Tibial nerve (tissue), 4 donors: ENCODE data around the gene ATG5. TPM values are rescaled to one million over a fixed set of nuclear protein-coding genes. Genes with fewer than 3 reads are reported as not detected.

Source experiments
- DNase-seq, 2 donors: peaks; one replicate each; pipeline ENCODE4 v3.0.0-alpha.2; 2019; ENCODE audit warnings: low spot score in 2 of 2
- H3K27ac ChIP-seq, 4 donors: fragments of 200-600 bp; sonication (generic) in 3 of 4; one replicate each; pipeline ENCODE4 v1.5.1; 2017 to 2019; ENCODE audit warnings: mild to moderate bottlenecking in 1 of 4
- H3K27me3 ChIP-seq, 2 donors: fragments of 200-600 bp; sonication (generic) in 1 of 2; one replicate each; pipeline versions ENCODE4 v1.5.1 to v1.6.0; 2017 to 2019
- H3K36me3 ChIP-seq, 3 donors: fragments of 200-600 bp; sonication (generic); one replicate each; pipeline ENCODE4 v1.5.1; 2018 to 2019
- H3K4me1 ChIP-seq, 4 donors: fragments of 200-600 bp; sonication (generic) in 3 of 4; one replicate each; pipeline ENCODE4 v1.5.1; 2017 to 2019
- H3K4me3 ChIP-seq, 4 donors: fragments of 200-600 bp; sonication (generic) in 3 of 4; one replicate each; pipeline ENCODE4 v1.5.1; 2017 to 2019; ENCODE audit warnings: mild to moderate bottlenecking in 1 of 4, moderate library complexity in 1 of 4
- H3K9me3 ChIP-seq, 4 donors: fragments of 200-600 bp; sonication (generic) in 3 of 4; one replicate each; pipeline ENCODE4 v1.5.1; 2017 to 2019
- EP300 ChIP-seq, 2 donors: sonication (generic); formaldehyde crosslinking; IDR thresholded peaks; one replicate each; pipeline ENCODE4 v1.6.1; 2017; ENCODE audit warnings: antibody characterized with exemption in 2 of 2, mild to moderate bottlenecking in 1 of 2
- POLR2A ChIP-seq, 2 donors: fragments of 450-650 bp; IDR thresholded peaks; one replicate each; pipeline ENCODE4 v1.6.1; 2017; ENCODE audit warnings: antibody characterized with exemption in 2 of 2, mild to moderate bottlenecking in 2 of 2, moderate library complexity in 2 of 2
- WGBS, 2 donors: methylation state at CpG; one replicate each; pipeline ENCODE4 v1.1.5; 2018; 5-methylcytosine and 5-hydroxymethylcytosine counted together
- total RNA-seq, 4 donors: library from RNA; depleted of rRNA; stranded (reverse); fragments of >200 nt; gene quantifications; one replicate each; pipeline ENCODE4 v1.1.0, GENCODE V29; 2016
- TF ChIP-seq, protein P1 (sequence below), 5 experiments: fragments of 200-600 bp in 3 of 5; fragments of 450-650 bp in 2 of 5; sonication (generic) in 3 of 5; IDR thresholded peaks; one replicate each; pipeline ENCODE4 v1.5.1; 2016 to 2019; ENCODE audit warnings: antibody characterized with exemption in 5 of 5, mild to moderate bottlenecking in 3 of 5, moderate library complexity in 2 of 5

ATG5 gene
- total RNA-seq, 4 donors from 2014 or later = 25.5 to 39.1 (median 35.7) TPM

DNA sequence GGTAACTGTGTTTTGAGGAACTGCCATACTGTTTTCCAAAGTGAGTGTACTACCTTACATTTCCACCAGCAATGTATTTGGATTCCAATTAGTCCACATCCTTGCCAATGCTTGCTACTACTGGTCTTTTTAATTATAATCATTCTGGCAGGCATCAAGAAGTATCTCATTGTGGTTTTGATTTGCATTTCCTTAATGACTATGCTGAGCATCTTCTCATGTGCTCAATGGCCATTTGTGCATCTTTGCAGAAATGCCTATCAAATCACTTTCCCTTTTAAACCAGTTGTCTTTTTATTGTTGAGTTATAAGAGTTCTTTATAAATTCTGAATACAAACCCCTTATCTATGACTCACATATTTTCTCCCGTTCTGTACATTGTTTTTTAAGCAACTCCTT is 75.9 kb downstream of the ATG5 start:
- TF ChIP-seq, protein P1, sequence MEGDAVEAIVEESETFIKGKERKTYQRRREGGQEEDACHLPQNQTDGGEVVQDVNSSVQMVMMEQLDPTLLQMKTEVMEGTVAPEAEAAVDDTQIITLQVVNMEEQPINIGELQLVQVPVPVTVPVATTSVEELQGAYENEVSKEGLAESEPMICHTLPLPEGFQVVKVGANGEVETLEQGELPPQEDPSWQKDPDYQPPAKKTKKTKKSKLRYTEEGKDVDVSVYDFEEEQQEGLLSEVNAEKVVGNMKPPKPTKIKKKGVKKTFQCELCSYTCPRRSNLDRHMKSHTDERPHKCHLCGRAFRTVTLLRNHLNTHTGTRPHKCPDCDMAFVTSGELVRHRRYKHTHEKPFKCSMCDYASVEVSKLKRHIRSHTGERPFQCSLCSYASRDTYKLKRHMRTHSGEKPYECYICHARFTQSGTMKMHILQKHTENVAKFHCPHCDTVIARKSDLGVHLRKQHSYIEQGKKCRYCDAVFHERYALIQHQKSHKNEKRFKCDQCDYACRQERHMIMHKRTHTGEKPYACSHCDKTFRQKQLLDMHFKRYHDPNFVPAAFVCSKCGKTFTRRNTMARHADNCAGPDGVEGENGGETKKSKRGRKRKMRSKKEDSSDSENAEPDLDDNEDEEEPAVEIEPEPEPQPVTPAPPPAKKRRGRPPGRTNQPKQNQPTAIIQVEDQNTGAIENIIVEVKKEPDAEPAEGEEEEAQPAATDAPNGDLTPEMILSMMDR (IDR thresholded peaks at IDR 0.05) = no peak
- TF ChIP-seq POLR2A (IDR thresholded peaks at IDR 0.05) (no peak), EP300 (IDR thresholded peaks at IDR 0.05) (no peak)
- H3K27ac ChIP-seq = no peak overlapping the region
- no peaks in the 10 kb centered on the region for H3K27me3 ChIP-seq
- no peak for DNase-seq
- no peak overlapping the region for H3K4me3 ChIP-seq
- WGBS, 2 donors = 76 to 80% methylated on average over 1 of the region's 1 CpG
- H3K9me3 ChIP-seq = no peaks in the 10 kb centered on the region
- peaks cover 0 to 20% (median 4%) of the 10 kb centered on the region in 4 donors for H3K4me1 ChIP-seq
- peaks cover 0 to 12% (median 0%) of the 10 kb centered on the region in 3 donors for H3K36me3 ChIP-seq

DNA sequence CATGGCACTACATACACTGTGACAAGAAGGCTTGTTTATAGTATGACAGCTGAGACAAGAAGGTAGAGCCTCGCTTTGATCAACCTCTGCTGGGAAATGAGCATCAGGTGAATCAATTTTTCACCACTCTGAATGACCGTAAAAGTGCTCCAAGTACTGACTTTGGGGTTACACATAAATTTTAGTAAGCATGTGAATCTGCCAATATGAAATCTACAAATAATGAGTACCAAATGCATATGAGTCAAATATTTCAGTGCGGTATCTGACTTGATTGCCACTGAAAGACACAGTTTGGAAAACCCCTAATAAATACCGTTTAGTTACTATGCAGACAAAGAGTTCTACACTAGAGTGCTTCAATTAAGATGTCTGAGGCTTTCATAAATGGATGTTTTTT is 77.8 kb downstream of the ATG5 start:
- no peak overlapping the region for H3K27ac ChIP-seq
- 84 to 88% methylated on average over 4 of the region's 4 CpGs for WGBS, 2 donors
- H3K4me1 ChIP-seq = peaks cover 0 to 3% (median 0%) of the 10 kb centered on the region in 4 donors
- peaks cover 0 to 12% (median 0%) of the 10 kb centered on the region in 3 donors for H3K36me3 ChIP-seq
- TF ChIP-seq, protein P1 (IDR thresholded peaks at IDR 0.05) = no peak
- TF ChIP-seq EP300 (IDR thresholded peaks at IDR 0.05) (no peak), POLR2A (IDR thresholded peaks at IDR 0.05) (no peak)
- no peaks in the 10 kb centered on the region for H3K27me3 ChIP-seq
- H3K4me3 ChIP-seq = no peak overlapping the region
- no peak for DNase-seq
- H3K9me3 ChIP-seq = no peaks in the 10 kb centered on the region

DNA sequence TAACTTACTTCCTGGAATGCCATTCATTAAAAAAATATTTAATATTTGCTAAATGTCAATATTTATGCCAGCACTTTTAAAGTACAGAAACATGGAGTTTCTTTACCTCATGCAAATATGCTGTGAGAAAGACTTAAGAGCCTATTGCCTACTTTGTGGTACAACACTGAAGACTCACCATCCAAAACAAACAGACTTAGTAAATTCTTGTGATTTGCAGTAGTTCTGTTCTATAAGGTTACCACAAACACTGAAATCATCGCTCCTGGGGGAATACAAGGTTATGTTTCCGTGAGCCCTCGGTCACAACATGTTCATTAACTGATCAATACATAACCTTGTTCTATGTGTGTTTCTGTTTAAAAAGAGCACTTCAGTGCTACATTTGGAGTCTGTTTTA is 78.3 kb downstream of the ATG5 start:
- TF ChIP-seq EP300 (IDR thresholded peaks at IDR 0.05) (no peak), POLR2A (IDR thresholded peaks at IDR 0.05) (no peak)
- TF ChIP-seq, protein P1 (IDR thresholded peaks at IDR 0.05) = no peak
- H3K9me3 ChIP-seq = no peaks in the 10 kb centered on the region

DNA sequence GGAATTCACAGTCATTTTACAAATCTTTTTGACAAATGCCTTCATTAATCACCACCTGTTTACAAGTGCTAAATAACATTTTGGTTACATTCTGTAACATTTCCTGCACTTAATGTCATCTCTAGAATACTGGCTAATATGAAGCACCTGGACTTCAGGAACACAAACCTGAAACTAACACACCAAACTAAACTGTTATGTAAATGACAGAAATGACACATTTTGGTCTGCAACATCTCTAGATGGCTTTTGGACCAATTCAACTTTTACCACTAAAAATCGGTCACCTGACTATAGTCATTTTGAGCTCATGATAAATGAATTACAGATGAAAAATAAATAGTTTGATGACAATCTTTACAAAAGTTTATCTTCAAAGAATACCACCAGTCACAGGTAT is 80.6 kb downstream of the ATG5 start:
- WGBS, 2 donors = 94 to 95% methylated on average over 1 of the region's 1 CpG
- DNase-seq = no peak
- H3K27ac ChIP-seq = no peak overlapping the region

More for the DNA sequence above, 78.3 kb downstream of the ATG5 start:
- H3K36me3 ChIP-seq = peaks cover 0 to 12% (median 0%) of the 10 kb centered on the region in 3 donors
- DNase-seq = no peak
- no peak overlapping the region for H3K27ac ChIP-seq
- H3K4me1 ChIP-seq = no peaks in the 10 kb centered on the region
- no peak overlapping the region for H3K4me3 ChIP-seq
- whole genome bisulfite sequencing, 2 donors = 78 to 86% methylated on average over 3 of the region's 3 CpGs
- no peaks in the 10 kb centered on the region for H3K27me3 ChIP-seq

DNA sequence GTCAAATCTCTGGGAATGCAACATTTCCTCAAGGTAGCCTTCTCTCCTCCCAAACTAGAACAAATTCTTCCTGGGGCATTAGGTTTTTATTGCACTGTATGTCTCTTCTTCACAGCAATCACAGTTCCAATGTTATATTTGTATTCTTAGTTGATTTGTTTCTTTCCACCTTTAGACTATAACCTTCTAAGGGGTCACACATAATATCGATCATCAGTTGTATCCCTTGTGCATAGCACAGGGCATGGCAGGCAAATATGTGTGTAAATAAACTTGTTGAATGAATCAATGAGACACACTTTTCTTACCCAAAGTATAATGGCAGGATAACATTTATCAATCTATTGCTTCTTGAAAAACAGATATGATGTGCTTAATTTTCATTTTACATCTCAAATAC is 81.0 kb downstream of the ATG5 start:
- no peaks in the 10 kb centered on the region for H3K9me3 ChIP-seq
- TF ChIP-seq EP300 (IDR thresholded peaks at IDR 0.05) (no peak), POLR2A (IDR thresholded peaks at IDR 0.05) (no peak)
- TF ChIP-seq, protein P1 (IDR thresholded peaks at IDR 0.05) = no peak
- peaks cover 0 to 17% (median 0%) of the 10 kb centered on the region in 3 donors for H3K36me3 ChIP-seq
- 85 to 95% methylated on average over 1 of the region's 1 CpG for WGBS, 2 donors
- H3K27ac ChIP-seq = no peak overlapping the region
- no peaks in the 10 kb centered on the region for H3K27me3 ChIP-seq
- no peaks in the 10 kb centered on the region for H3K4me1 ChIP-seq
- no peak overlapping the region for H3K4me3 ChIP-seq
- no peak for DNase-seq

More for the DNA sequence above, 80.6 kb downstream of the ATG5 start:
- TF ChIP-seq EP300 (IDR thresholded peaks at IDR 0.05) (no peak), POLR2A (IDR thresholded peaks at IDR 0.05) (no peak)
- TF ChIP-seq, protein P1 (IDR thresholded peaks at IDR 0.05) = no peak
- Histone ChIP-seq H3K4me3 (no peak overlapping the region), H3K27me3 (no peaks in the 10 kb centered on the region), H3K9me3 (no peaks in the 10 kb centered on the region), H3K36me3 (peaks cover 0 to 17% (median 0%) of the 10 kb centered on the region in 3 donors), H3K4me1 (no peaks in the 10 kb centered on the region)
